Neural crest cell (in vitro differentiated cells): Measurements from ENCODE around the gene HLF. TPM values are rescaled to one million over a fixed set of nuclear protein-coding genes. Genes with fewer than 3 reads are reported as not detected.
A peak's percentile ranks its signal among the peaks of the same experiment; 100 is the strongest.

Experiments
- DNase-seq: peaks from one replicate; pipeline ENCODE4 v3.0.0; 2021; ENCODE audit warnings: low read depth, mixed read lengths, low spot score
- H3K27ac Mint-ChIP-seq: one replicate; pipeline ENCODE4 v1.8.0; 2021; ENCODE audit warnings: mild to moderate bottlenecking, mixed read lengths; ENCODE audit not compliant: unreplicated experiment
- H3K27me3 Mint-ChIP-seq: 2 replicates; pipeline ENCODE4 v1.8.0; 2021; ENCODE audit warnings: low read depth, mild to moderate bottlenecking, mixed read lengths
- H3K36me3 Mint-ChIP-seq: 2 replicates; pipeline ENCODE4 v1.8.0; 2021; ENCODE audit warnings: low read depth, mild to moderate bottlenecking, mixed read lengths
- H3K4me1 Mint-ChIP-seq: 2 replicates; pipeline ENCODE4 v1.8.0; 2021; ENCODE audit warnings: mixed read lengths
- H3K4me3 Mint-ChIP-seq: one replicate; pipeline ENCODE4 v1.8.0; 2021; ENCODE audit warnings: mild to moderate bottlenecking, mixed read lengths
- H3K9me3 Mint-ChIP-seq: 2 replicates; pipeline ENCODE4 v1.8.0; 2021; ENCODE audit warnings: mixed read lengths
- CTCF ChIP-seq: fragments of 200-600 bp; sonication (generic); conservative IDR thresholded peaks from 2 replicates; pipeline ENCODE4 v1.5.0; 2021; ENCODE audit warnings: antibody characterized with exemption, mild to moderate bottlenecking
- total RNA-seq: library from RNA; stranded (reverse); gene quantifications from 2 replicates; pipeline ENCODE4 v1.2.1, GENCODE V29; 2021

The HLF gene
- total RNA-seq, 1 donor from 2014 or later = not detected

GRCh38 chr17:55233840-55234239, 30.9 kb upstream of the HLF start:
- peaks cover 9% of the 10 kb centered on the region for H3K4me1 Mint-ChIP-seq
- H3K9me3 Mint-ChIP-seq = no peaks in the 10 kb centered on the region
- peaks cover 21% of the 10 kb centered on the region for H3K27me3 Mint-ChIP-seq
- no peaks in the 10 kb centered on the region for H3K36me3 Mint-ChIP-seq
- no peak overlapping the region for H3K27ac Mint-ChIP-seq
- no peak for DNase-seq
- no peak for TF ChIP-seq CTCF
- no peak overlapping the region for H3K4me3 Mint-ChIP-seq

GRCh38 chr17:55236316-55236715, 28.4 kb upstream of the HLF start:
- Mint-ChIP-seq H3K9me3 (no peaks in the 10 kb centered on the region), H3K4me1 (peaks cover 7% of the 10 kb centered on the region), H3K36me3 (no peaks in the 10 kb centered on the region), H3K27me3 (peaks cover 39% of the 10 kb centered on the region), H3K4me3 (no peak overlapping the region), H3K27ac (no peak overlapping the region)
- no peak for DNase-seq
- TF ChIP-seq CTCF = no peak

- Mint-ChIP-seq H3K27me3 (peaks cover 46% of the 10 kb centered on the region), H3K4me3 (peak overlapping the region; percentile 40)
- DNase-seq = no peak
Measured at GRCh38 chr17:55237268-55237667, 27.5 kb upstream of the HLF start.

GRCh38 chr17:55237841-55238178, 26.9 kb upstream of the HLF start:
- H3K9me3 Mint-ChIP-seq = no peaks in the 10 kb centered on the region
- peaks cover 7% of the 10 kb centered on the region for H3K4me1 Mint-ChIP-seq
- no peak for DNase-seq
- H3K36me3 Mint-ChIP-seq = no peaks in the 10 kb centered on the region
- no peak overlapping the region for H3K27ac Mint-ChIP-seq
- TF ChIP-seq CTCF = no peak
- peaks cover 46% of the 10 kb centered on the region for H3K27me3 Mint-ChIP-seq
- peak overlapping the region; percentile 32 for H3K4me3 Mint-ChIP-seq

More at GRCh38 chr17:55237268-55237667, 27.5 kb upstream of the HLF start:
- Mint-ChIP-seq H3K9me3 (no peaks in the 10 kb centered on the region), H3K27ac (no peak overlapping the region), H3K36me3 (no peaks in the 10 kb centered on the region), H3K4me1 (peaks cover 7% of the 10 kb centered on the region)
- no peak for TF ChIP-seq CTCF

GRCh38 chr17:55238179-55238930, 26.4 kb upstream of the HLF start:
- no peaks in the 10 kb centered on the region for H3K36me3 Mint-ChIP-seq
- peak; percentile 88 for DNase-seq
- peaks cover 7% of the 10 kb centered on the region for H3K4me1 Mint-ChIP-seq
- peak overlapping the region; percentile 93 for H3K4me3 Mint-ChIP-seq
- no peak for TF ChIP-seq CTCF
- peaks cover 47% of the 10 kb centered on the region for H3K27me3 Mint-ChIP-seq
- no peak overlapping the region for H3K27ac Mint-ChIP-seq
- no peaks in the 10 kb centered on the region for H3K9me3 Mint-ChIP-seq
